Thyroid gland (tissue), 4 donors: ENCODE results near the gene MYCL.

Source experiments
- CTCF ChIP-seq, 6 experiments: fragments of 200-600 bp in 3 of 6; fragments of 450-650 bp in 3 of 6; sonication (generic) in 3 of 6; IDR thresholded peaks; one replicate each; pipeline ENCODE4 v1.5.1; 2016 to 2019; ENCODE audit warnings: antibody characterized with exemption in 6 of 6, mild to moderate bottlenecking in 2 of 6, inconsistent platforms in 1 of 6, moderate library complexity in 1 of 6
- POLR2A ChIP-seq, 2 donors: fragments of 450-650 bp; IDR thresholded peaks; one replicate each; pipeline ENCODE4 v1.6.1; 2017; ENCODE audit warnings: antibody characterized with exemption in 2 of 2, mild to moderate bottlenecking in 2 of 2, moderate library complexity in 1 of 2

GRCh38 chr1:39892601-39893595, 8.8 kb downstream of the MYCL start:
- TF ChIP-seq CTCF (IDR thresholded peaks at IDR 0.05): no peak
- no peak for TF ChIP-seq POLR2A (IDR thresholded peaks at IDR 0.05)
